HG03060 (cell line): ENCODE measurements around the gene MAZ.

Source experiments
- ATAC-seq: cut with Tn5 transposase; IDR thresholded peaks from one replicate; pipeline ENCODE4 v1.9.1; 2021; ENCODE audit warnings: low read depth, moderate number of reproducible peaks; ENCODE audit not compliant: unreplicated experiment

Gene MAZ

GRCh38 chr16:29848420-29849297, 42.3 kb downstream of the MAZ start:
- ATAC-seq = no peak

- ATAC-seq = no peak
Measured at GRCh38 chr16:29849505-29849904, 43.2 kb downstream of the MAZ start.

GRCh38 chr16:29850998-29851397, 44.7 kb downstream of the MAZ start:
- ATAC-seq = no peak

- ATAC-seq = no peak
Measured at GRCh38 chr16:29852654-29853053, 46.3 kb downstream of the MAZ start.

- ATAC-seq = no peak
Measured at GRCh38 chr16:29854520-29855100, 48.3 kb downstream of the MAZ start.

GRCh38 chr16:29857133-29857760, 50.9 kb downstream of the MAZ start:
- no peak for ATAC-seq

- ATAC-seq = no peak
Measured at GRCh38 chr16:29858149-29858849, 52.0 kb downstream of the MAZ start.

GRCh38 chr16:29858974-29859373, 52.6 kb downstream of the MAZ start:
- no peak for ATAC-seq

GRCh38 chr16:29860218-29860617, 53.9 kb downstream of the MAZ start:
- ATAC-seq = no peak
